T-helper 1 cell treated with Interleukin-12 subunit alpha and Interleukin-12 subunit beta and Interleukin-4 antibody, amounts not matched to agents 30 μg/mL and 1 μg/mL, for 36 hours (primary cell): ENCODE data around the gene CCL7.
A peak's percentile ranks its signal among the peaks of the same experiment; 100 is the strongest.

ENCODE experiments used
- H3K27ac Mint-ChIP-seq: one replicate; pipeline ENCODE4 v1.8.0; 2021; ENCODE audit warnings: mild to moderate bottlenecking, mixed read lengths
- H3K27me3 Mint-ChIP-seq: one replicate; pipeline ENCODE4 v1.8.0; 2021; ENCODE audit warnings: low read depth, mixed read lengths
- H3K36me3 Mint-ChIP-seq: one replicate; pipeline ENCODE4 v1.8.0; 2021; ENCODE audit warnings: low read depth, mixed read lengths
- H3K4me1 Mint-ChIP-seq: one replicate; pipeline ENCODE4 v1.8.0; 2021; ENCODE audit warnings: low read depth, mixed read lengths
- H3K4me3 Mint-ChIP-seq: one replicate; pipeline ENCODE4 v1.8.0; 2021; ENCODE audit warnings: mild to moderate bottlenecking, moderate library complexity, mixed read lengths
- H3K9me3 Mint-ChIP-seq: one replicate; pipeline ENCODE4 v1.8.0; 2021; ENCODE audit warnings: mixed read lengths

Gene CCL7

DNA sequence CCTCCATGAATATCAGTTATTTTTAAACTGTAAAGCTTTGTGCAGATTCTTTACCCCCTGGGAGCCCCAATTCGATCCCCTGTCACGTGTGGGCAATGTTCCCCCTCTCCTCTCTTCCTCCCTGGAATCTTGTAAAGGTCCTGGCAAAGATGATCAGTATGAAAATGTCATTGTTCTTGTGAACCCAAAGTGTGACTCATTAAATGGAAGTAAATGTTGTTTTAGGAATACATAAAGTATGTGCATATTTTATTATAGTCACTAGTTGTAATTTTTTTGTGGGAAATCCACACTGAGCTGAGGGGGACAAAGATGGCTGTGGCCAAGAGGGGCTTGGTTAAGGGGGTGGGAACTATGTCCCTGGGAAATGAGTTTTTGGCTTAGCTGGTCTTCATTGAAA, 17.9 kb downstream of the CCL7 start:
- Mint-ChIP-seq H3K9me3 (no peaks in the 10 kb centered on the region), H3K4me1 (no peaks in the 10 kb centered on the region), H3K27me3 (peaks cover 46% of the 10 kb centered on the region), H3K36me3 (no peaks in the 10 kb centered on the region), H3K27ac (no peak overlapping the region), H3K4me3 (no peak overlapping the region)

DNA sequence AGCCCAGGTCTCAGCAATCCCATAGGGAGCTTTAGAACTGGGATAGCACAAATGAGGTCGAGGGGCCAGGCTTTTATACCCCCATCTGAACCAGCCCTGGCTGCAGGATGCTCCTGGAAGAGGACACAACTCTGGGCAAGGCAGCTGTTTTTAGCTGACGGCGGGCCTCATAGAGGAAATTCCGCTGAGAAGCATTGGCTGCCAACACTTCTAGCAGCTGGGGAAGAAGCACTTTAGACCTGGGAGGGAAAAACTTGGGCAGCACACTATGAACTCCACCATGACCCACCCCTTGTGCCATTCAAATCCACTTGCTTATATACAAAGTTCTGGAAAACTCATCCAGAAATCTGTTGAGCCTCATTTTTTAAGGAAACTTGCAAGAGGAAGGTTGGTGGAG, 20.6 kb downstream of the CCL7 start:
- Mint-ChIP-seq H3K27ac (no peak overlapping the region), H3K4me1 (no peaks in the 10 kb centered on the region), H3K36me3 (no peaks in the 10 kb centered on the region), H3K4me3 (no peak overlapping the region), H3K27me3 (peaks cover 42% of the 10 kb centered on the region), H3K9me3 (no peaks in the 10 kb centered on the region)

DNA sequence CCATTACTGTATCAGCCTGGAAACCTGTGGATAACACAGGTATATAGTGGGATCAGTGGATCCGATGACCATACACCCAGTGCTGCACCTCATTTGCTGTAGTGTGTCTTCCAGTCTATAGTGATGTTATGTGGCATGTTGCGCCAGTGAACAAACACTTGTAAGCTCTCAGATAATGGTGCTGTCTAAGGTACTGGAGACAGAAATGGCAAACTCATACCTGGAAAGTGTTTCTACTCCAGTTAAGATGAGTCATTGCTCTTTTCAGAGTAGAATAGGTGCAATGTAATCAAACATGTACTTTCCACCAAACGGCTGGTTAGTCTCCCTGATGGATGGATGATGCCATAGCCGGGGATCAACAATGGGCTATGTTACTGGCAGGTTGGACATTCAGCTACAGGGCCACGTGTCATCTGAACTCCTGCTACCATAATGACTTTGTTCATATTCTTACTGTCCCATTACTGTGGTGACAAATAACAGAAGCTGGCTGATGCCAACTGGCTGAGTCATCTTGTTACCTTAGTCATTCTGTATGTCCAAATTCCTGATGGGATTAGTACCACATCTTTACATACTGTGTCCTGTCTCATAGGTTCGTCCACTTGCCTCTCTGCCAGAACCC, 21.8 kb downstream of the CCL7 start:
- Mint-ChIP-seq H3K9me3 (no peaks in the 10 kb centered on the region), H3K4me3 (no peak overlapping the region), H3K4me1 (no peaks in the 10 kb centered on the region), H3K36me3 (no peaks in the 10 kb centered on the region), H3K27me3 (peaks cover 38% of the 10 kb centered on the region), H3K27ac (no peak overlapping the region)

DNA sequence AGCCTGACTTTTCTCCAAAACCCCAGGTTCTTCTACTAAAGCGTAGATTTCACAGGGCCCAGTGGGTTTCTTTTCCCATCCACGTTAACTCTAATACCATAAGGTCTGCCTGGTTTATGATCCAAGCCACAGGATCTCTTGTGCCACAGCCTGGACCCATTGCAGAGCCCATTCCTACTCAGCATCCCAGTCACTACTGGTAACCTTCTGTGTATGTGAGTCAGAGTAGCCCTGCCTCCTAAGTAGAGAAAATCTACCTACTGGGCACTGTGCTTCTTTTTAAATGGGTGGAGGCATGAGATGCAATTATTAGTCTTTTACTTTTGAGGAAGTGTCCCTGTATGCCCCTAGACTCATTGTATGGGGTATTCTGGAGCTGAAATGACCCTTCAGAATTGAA, 29.0 kb downstream of the CCL7 start:
- no peak overlapping the region for H3K4me3 Mint-ChIP-seq
- H3K27ac Mint-ChIP-seq: no peak overlapping the region
- peaks cover 2% of the 10 kb centered on the region for H3K36me3 Mint-ChIP-seq
- H3K9me3 Mint-ChIP-seq: peaks cover 4% of the 10 kb centered on the region
- peaks cover 7% of the 10 kb centered on the region for H3K27me3 Mint-ChIP-seq
- H3K4me1 Mint-ChIP-seq: peaks cover 26% of the 10 kb centered on the region

DNA sequence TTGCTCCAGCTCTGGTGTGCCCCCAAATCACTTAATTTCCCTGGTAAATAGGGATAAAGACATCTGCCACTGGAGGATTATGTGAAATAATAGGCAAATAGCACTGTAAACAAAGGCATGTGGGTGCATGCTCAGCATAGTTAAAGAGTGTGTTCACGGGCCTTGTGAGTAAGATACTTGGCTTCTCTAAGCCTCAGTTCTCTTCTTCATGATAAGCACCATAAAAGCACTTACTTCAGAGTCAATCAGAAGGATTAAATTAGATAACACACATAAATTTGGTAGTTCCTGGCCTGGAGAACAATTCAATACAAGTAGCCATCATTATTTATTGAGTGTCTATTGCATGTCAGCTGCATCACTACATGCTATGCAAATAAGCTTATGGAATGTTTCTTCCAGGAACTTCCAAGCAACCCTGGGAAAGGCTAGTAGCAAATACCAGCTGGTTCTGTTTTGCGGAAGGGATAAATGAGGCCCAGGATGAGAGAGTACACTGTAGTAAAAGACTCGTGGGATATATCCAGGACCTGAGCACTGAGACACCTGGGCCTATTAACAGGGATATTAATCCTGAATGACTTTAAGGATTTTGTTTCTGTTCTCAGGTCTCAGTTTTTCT, 30.0 kb downstream of the CCL7 start:
- Mint-ChIP-seq H3K36me3 (peaks cover 2% of the 10 kb centered on the region), H3K9me3 (peaks cover 4% of the 10 kb centered on the region), H3K27ac (no peak overlapping the region), H3K4me1 (peaks cover 33% of the 10 kb centered on the region), H3K27me3 (peaks cover 7% of the 10 kb centered on the region), H3K4me3 (no peak overlapping the region)

DNA sequence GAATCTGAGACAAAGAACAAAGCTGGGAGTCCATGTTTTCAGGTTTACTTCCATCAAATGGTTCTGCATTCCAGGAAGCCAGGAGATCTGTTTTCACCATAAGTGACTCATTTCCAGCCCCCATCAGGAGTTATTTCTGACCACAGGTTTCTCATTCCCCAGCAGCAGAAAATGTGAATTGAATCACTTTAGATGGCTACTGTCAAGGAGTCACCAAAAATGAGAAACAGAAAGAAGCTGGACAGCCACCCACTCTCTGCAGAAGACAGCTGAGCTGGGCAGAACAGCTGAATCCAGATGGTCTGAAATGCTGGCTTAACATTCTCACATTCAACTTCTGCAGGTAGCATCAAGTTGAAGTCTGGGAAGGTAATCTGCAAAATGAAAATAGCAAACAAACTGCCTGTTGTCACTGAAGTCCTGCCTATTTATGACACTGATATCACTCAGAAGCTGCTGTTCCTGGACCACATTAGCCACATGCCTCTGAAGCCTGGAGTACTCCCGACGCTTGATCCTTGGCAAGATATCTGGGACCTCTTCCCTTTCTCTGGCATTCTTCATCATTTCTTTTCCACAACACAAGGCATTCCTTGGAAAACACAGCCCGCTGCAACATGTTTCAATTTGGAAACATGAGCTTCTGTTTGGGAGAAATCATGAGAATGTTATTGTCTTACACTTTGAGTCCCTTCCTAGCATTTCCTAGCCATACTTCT, 30.8 kb downstream of the CCL7 start:
- H3K27ac Mint-ChIP-seq: peak overlapping the region; percentile 56
- peaks cover 36% of the 10 kb centered on the region for H3K4me1 Mint-ChIP-seq
- H3K27me3 Mint-ChIP-seq: peaks cover 7% of the 10 kb centered on the region

DNA sequence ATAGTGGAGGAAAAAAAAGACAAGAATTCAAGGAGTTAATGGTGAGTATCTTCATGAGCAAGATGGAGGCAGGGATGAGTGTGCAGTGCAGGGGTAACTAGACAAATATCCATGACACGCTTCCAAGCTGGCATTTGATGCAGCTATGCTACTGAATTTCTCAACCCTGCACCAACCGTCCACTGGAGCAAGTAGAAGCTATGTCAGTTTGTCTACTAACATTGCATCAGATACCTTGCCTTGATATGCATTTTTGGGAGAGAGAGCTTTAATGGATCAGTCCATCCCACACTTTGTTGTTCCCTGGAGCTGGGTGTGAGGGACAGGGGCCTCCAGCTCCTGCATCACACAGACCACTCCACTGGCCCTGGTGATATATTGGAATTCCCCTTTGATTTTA, 32.0 kb downstream of the CCL7 start:
- peak overlapping the region; percentile 12 for H3K27ac Mint-ChIP-seq
- peaks cover 4% of the 10 kb centered on the region for H3K9me3 Mint-ChIP-seq
- H3K4me1 Mint-ChIP-seq: peaks cover 41% of the 10 kb centered on the region
- H3K36me3 Mint-ChIP-seq: peaks cover 2% of the 10 kb centered on the region
- no peak overlapping the region for H3K4me3 Mint-ChIP-seq
- H3K27me3 Mint-ChIP-seq: peaks cover 9% of the 10 kb centered on the region

More for the DNA sequence above, 30.8 kb downstream of the CCL7 start:
- Mint-ChIP-seq H3K4me3 (no peak overlapping the region), H3K36me3 (peaks cover 2% of the 10 kb centered on the region), H3K9me3 (peaks cover 4% of the 10 kb centered on the region)

DNA sequence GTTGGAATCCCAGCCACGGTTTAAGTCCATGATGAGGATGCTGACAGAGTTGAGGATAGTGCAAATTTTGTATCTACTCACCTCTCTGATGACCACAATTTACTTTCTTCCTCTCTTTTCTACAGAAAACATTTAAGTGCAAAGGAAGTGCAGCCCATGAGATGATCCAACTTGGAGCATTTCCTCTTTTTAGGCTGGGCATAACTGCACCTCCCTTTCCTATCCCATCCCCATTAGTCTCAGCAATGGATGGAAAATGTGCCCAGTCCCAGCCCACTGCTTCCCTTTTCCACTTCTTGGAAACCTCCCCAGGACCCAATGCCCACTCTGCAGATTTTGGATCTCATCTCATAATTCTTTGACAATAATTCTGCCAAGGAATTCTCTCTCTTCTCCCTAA, 32.6 kb downstream of the CCL7 start:
- H3K36me3 Mint-ChIP-seq: peaks cover 2% of the 10 kb centered on the region
- peaks cover 4% of the 10 kb centered on the region for H3K9me3 Mint-ChIP-seq
- no peak overlapping the region for H3K27ac Mint-ChIP-seq
- peaks cover 9% of the 10 kb centered on the region for H3K27me3 Mint-ChIP-seq
- H3K4me3 Mint-ChIP-seq: no peak overlapping the region
- peaks cover 48% of the 10 kb centered on the region for H3K4me1 Mint-ChIP-seq

DNA sequence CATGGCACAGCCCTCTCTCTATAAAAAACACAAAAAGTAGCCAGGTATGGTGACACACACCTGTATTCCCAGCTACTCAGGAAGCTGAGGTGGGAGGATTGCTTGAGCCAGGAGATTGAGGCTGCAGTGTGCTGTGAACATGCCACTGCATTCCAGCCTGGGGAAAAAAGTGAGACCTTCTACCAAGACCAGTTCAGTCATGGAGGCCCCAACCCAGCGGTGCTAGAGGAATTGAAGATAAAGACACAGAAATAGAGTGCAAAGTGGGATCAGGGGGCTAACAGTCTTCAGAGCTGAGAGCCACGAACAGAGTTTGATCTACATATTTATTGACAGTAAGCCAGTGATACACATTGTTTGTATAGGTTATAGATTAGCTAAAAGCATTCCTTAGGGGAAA, 33.6 kb downstream of the CCL7 start:
- Mint-ChIP-seq H3K27ac (no peak overlapping the region), H3K4me1 (peaks cover 52% of the 10 kb centered on the region), H3K27me3 (peaks cover 4% of the 10 kb centered on the region), H3K4me3 (no peak overlapping the region), H3K9me3 (peaks cover under 1% of the 10 kb centered on the region), H3K36me3 (peaks cover 2% of the 10 kb centered on the region)

DNA sequence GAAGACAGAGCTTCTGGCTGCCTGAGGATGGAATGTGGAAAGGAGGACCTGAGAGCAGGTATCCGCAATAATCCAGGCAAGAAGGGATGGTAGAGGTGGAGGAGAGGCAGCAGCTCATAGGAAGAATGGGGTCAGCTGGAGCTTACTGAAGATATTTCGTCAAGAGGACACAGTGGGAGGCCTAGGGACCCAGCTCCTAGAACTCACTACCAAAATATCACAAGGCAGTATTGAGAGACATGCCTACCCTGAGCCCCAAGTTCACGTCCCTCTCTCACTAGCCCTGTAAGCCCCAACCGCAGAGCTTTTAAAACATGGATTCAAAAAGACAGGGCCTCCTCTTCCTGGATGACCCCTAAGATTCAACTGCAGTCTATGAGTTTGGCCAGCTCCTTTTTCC, 35.0 kb downstream of the CCL7 start:
- H3K9me3 Mint-ChIP-seq: no peaks in the 10 kb centered on the region
- peaks cover 8% of the 10 kb centered on the region for H3K27me3 Mint-ChIP-seq
- no peak overlapping the region for H3K4me3 Mint-ChIP-seq
- no peak overlapping the region for H3K27ac Mint-ChIP-seq
- peaks cover 2% of the 10 kb centered on the region for H3K36me3 Mint-ChIP-seq
- H3K4me1 Mint-ChIP-seq: peaks cover 53% of the 10 kb centered on the region

DNA sequence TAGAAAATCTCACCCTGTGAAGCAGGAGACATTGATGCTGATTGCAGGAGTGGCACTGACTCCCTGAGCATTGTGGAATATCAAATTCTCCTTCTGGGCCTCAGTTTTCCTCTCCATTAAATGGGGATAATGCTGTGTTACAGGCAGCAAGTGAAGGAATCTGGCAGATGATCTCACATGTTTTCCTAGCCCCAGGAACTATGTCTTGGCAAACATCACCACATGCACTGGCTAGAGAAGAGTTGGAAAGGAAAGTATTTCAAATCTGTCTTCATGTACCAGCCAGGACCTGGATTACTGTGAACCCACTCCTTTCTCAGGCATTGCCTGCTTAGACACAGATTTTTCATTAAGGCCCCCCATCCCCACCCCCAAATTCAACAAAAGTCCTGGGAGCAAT, 35.6 kb downstream of the CCL7 start:
- Mint-ChIP-seq H3K4me3 (no peak overlapping the region), H3K36me3 (peaks cover 2% of the 10 kb centered on the region), H3K4me1 (peaks cover 49% of the 10 kb centered on the region), H3K9me3 (no peaks in the 10 kb centered on the region), H3K27ac (no peak overlapping the region), H3K27me3 (peaks cover 8% of the 10 kb centered on the region)

DNA sequence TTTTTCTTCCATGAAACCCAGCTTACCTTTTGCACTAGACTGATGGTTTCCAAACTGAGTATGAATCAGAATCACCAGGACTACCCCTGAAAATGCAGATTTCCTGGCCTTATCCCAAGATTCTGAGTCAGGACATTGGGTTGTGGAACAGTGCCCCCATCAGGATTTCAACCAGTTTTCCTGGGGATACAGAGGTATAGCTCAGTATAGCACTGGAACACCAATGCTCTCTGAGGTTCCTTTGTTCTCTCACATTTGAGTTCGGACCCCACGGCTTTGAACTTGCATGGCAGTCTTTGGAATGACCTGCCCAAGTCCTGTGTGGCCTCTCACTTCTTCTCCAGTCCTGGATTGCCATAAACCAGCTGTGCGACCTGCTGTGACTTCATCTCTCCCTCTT, 36.4 kb downstream of the CCL7 start:
- peak overlapping the region; percentile 11 for H3K27ac Mint-ChIP-seq

DNA sequence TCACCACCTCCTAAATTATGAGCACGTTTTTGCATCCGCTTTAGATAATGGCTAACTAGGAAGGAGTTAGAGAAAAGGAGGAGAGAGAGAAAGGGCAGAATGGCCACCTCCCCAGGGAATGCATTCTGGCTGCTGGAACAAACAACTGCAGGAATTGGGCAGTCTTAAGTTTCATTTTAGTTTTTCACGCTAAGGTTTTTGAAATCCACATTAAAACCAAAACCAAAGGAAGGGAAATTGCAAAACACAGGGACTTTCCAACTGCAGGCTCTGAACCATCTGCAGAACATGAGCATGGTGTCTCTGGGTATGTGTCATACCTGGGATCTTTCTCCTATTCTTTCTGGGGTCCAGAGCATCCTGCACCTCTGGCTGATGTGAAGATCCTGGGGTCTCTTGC, 37.1 kb downstream of the CCL7 start:
- Mint-ChIP-seq H3K4me3 (peak overlapping the region; percentile 38), H3K36me3 (no peaks in the 10 kb centered on the region), H3K4me1 (peaks cover 38% of the 10 kb centered on the region), H3K9me3 (no peaks in the 10 kb centered on the region), H3K27me3 (peaks cover 17% of the 10 kb centered on the region), H3K27ac (peak overlapping the region; percentile 32)

More for the DNA sequence above, 36.4 kb downstream of the CCL7 start:
- H3K36me3 Mint-ChIP-seq: peaks cover 2% of the 10 kb centered on the region
- peaks cover 44% of the 10 kb centered on the region for H3K4me1 Mint-ChIP-seq
- H3K9me3 Mint-ChIP-seq: no peaks in the 10 kb centered on the region
- H3K27me3 Mint-ChIP-seq: peaks cover 14% of the 10 kb centered on the region
- H3K4me3 Mint-ChIP-seq: no peak overlapping the region

DNA sequence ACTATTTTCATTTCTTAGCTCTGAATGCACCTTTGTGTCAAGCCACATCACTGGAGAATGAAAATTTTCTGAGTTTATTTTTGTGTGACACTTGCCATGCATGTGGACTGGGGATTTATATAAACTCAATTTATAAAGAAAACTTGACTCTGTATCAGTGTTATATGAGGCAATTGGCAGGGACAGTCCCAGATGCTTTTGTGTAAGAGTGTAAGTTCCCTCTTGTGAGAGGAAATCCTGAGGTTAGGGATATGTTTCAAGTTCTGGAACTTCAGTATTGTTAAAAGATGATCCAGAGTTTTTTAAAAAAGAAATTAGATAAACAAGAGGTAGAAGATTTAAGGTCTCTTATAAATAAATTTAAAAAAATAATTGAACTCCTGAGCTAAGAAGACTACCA, 38.4 kb downstream of the CCL7 start:
- Mint-ChIP-seq H3K4me1 (peaks cover 36% of the 10 kb centered on the region), H3K27ac (peak overlapping the region; percentile 18), H3K4me3 (no peak overlapping the region), H3K9me3 (no peaks in the 10 kb centered on the region), H3K36me3 (no peaks in the 10 kb centered on the region), H3K27me3 (peaks cover 30% of the 10 kb centered on the region)

DNA sequence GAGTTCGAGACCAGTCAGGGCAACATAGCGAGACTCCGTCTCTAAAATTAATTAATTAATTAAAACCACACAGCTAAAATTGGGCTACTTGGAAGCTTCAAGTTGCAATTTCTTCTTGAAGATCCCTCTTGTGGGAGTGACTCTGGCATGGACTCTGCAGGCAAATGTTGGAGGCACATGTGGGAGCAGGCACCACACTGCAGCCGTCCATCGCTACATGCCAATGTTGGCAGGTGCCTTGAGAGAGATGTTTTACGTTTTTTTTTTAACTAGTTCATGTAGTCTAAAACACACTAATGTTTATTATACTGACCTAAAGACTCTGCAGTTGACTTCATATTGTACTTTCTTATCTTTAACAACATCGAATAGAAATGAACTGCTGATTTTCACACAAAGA, 41.3 kb downstream of the CCL7 start:
- peaks cover 26% of the 10 kb centered on the region for H3K4me1 Mint-ChIP-seq
- no peaks in the 10 kb centered on the region for H3K9me3 Mint-ChIP-seq
- peaks cover 51% of the 10 kb centered on the region for H3K27me3 Mint-ChIP-seq
- H3K4me3 Mint-ChIP-seq: no peak overlapping the region
- H3K36me3 Mint-ChIP-seq: no peaks in the 10 kb centered on the region
- no peak overlapping the region for H3K27ac Mint-ChIP-seq
